NOMO-1 (cell line): Measurements from ENCODE around the gene MRPL49.

ENCODE experiments used
- DNase-seq, 2 experiments: peaks; one replicate each; lab custom pipeline; 2025; ENCODE audit not compliant: unreplicated experiment in 2 of 2; lab: John Stamatoyannopoulos, UW

Gene MRPL49

GRCh38 chr11:65102142-65103095 is 19.7 kb upstream of the MRPL49 start:
- no peak for DNase-seq

GRCh38 chr11:65103476-65103875 is 18.6 kb upstream of the MRPL49 start:
- DNase-seq: no peak

GRCh38 chr11:65104628-65105027 is 17.5 kb upstream of the MRPL49 start:
- no peak for DNase-seq

GRCh38 chr11:65107078-65107477 is 15.0 kb upstream of the MRPL49 start:
- no peak for DNase-seq

GRCh38 chr11:65107751-65108468 is 14.2 kb upstream of the MRPL49 start:
- no peak for DNase-seq

DNA sequence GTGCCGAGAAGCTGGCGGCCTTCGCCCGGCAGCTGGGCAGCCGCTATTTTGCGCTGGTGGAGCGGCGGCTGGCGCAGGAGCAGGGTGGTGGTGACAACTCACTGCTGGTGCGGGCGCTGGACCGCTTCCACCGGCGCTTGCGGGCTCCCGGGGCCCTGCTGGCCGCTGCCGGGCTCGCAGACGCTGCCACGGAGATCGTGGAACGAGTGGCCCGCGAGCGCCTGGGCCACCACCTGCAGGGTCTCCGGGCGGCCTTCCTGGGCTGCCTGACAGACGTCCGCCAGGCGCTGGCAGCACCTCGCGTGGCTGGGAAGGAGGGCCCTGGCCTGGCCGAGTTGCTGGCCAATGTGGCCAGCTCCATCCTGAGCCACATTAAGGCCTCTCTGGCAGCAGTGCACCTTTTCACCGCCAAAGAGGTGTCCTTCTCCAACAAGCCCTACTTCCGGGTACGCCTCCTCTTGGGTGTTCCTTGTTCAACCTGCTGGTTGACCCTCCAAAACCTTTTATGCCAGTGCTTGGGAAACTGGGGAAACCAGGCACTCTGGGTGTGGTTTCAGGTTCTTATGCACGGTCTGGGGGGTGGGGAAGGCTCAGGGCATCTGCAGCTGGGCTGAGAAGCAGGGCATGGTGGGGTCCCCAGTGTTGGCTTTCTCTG is 13.5 kb upstream of the MRPL49 start:
- no peak for DNase-seq

DNA sequence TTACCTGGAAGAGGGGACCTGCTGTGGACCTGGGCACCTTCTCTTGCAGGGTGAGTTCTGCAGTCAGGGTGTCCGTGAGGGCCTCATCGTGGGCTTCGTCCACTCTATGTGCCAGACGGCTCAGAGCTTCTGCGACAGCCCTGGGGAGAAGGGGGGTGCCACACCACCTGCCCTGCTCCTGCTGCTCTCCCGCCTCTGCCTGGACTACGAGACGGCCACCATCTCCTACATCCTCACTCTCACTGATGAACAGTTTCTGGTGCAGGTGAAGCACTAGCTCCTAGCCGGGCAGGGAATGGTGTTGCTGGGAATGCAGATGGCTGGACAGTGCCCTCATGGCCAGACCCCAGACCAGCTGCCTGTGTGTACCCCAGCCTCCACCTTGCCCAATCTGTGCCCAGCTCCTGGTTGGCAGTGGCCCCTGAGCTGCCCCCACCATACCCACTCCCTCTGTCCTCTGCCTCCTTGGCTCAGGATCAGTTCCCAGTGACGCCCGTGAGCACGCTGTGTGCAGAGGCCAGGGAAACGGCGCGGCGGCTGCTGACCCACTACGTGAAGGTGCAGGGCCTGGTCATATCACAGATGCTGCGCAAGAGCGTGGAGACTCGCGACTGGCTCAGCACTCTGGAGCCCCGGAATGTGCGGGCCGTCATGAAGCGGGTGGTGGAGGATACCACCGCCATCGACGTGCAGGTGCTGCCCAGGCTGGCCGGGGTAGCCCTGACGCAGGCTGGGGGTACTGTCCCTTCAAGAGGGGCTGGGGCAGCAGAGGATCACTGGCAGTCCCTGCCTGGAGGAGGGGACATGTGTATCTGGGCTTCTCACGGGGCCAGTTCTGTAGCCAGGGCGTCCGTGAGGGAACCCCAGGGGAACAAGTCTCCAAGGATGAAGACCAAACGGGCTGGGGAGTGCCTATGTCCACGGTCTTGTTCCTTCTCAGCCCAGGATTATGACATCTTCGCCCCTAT is 12.6 kb upstream of the MRPL49 start:
- no peak for DNase-seq

GRCh38 chr11:65110354-65110861 is 11.7 kb upstream of the MRPL49 start:
- DNase-seq: peak; percentile 81 to 82

- no peak for DNase-seq
Measured at GRCh38 chr11:65111159-65111743, 10.9 kb upstream of the MRPL49 start.

- peak; percentile 91 to 92 for DNase-seq
Measured at GRCh38 chr11:65111744-65112545, 10.2 kb upstream of the MRPL49 start, which contains the start of gene TM7SF2. TM7SF2 (plus strand) TSS chr11:65111872; CDS start chr11:65112016, 144 bp downstream.

DNA sequence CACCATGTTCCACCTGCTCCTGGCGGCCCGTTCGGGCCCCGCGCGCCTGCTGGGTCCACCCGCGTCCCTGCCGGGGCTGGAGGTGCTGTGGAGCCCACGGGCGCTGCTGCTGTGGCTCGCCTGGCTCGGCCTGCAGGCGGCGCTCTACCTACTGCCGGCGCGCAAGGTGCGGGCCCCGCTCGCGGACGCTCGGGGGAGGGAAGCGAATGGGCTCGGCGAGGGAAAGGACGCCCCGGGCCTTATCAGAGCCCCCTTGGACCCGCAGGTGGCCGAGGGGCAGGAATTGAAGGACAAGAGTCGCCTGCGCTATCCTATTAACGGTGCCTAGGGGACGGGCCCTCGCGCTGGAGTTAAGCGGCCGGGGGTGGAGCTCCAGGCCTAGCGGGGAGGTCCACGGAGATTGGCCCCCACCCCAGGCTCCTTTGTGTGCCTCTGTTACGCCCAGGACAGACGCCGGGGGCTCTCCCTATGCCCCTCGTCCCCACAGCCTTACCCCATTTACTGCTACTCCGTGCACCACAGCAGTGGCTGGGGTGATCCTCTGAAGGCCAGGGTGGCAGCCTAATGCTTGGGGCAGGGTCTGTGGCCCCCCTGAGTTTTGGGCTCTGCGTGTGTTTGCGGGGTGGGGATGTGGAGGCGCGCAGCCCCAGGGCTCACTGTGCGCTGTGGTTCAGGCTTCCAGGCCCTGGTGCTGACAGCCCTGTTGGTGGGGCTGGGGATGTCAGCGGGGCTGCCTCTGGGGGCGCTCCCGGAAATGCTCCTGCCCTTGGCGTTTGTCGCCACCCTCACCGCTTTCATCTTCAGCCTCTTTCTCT is 9.4 kb upstream of the MRPL49 start:
- DNase-seq: peak; percentile 21 to 51

- DNase-seq: no peak
Measured at GRCh38 chr11:65113361-65113756, 8.8 kb upstream of the MRPL49 start.

- DNase-seq: no peak
Measured at GRCh38 chr11:65113839-65114238, 8.3 kb upstream of the MRPL49 start.

DNA sequence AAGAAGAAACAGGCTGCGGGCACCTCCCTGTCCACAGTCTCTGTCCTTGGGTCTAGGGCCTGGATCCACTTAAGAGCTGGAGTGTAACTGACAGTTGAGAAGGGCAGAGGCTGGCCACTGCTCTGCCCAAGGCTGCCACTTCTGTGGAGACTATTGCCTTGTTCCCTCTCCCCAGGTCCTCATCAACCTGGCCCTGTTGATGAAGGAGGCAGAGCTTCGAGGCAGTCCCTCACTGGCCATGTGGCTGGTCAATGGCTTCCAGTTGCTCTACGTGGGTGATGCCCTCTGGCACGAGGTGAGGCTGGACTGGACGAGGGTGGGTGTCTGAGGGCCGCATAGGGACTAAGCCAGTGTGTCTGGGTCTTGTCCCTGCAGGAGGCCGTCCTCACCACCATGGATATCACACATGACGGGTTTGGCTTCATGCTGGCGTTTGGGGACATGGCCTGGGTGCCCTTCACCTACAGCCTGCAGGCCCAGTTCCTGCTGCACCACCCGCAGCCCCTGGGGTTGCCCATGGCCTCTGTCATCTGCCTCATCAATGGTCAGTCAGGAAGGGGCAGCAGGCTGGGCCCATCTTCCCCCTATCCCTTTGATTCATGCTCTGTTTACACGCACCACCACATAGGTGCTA is 7.5 kb upstream of the MRPL49 start:
- DNase-seq: no peak

DNA sequence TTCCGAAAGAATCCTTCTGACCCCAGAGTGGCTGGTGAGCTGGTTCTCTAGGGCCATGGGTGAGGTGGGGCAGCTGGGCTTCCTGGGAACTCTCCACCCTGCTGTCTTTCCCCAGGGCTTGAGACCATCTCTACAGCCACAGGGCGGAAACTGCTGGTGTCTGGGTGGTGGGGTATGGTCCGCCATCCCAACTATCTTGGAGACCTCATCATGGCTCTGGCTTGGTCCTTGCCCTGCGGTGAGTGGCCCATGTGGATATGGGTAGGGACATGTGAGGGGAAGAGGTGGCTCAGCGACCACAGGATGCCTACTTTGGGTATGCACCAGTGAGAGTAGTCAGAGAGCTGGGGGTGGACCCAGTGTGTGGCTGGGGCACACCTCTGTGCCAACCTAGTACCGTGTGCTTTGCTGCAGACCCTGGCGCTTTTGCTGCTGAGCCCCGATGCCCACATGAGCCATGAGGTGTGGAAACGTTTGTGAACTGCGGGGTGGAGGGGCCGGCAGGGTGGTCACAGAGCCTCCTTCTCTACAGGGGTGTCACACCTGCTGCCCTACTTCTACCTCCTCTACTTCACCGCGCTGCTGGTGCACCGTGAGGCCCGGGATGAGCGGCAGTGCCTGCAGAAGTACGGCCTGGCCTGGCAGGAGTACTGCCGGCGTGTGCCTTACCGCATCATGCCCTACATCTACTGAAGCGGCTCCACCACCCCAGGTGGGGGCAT is 6.6 kb upstream of the MRPL49 start:
- DNase-seq: no peak

- DNase-seq: no peak
Measured at GRCh38 chr11:65116370-65117205, 5.5 kb upstream of the MRPL49 start.
